Measurements from ENCODE around the gene RNF220. TPM values are rescaled to one million over a fixed set of nuclear protein-coding genes. Genes with fewer than 3 reads are reported as not detected.
A peak's percentile ranks its signal among the peaks of the same experiment; 100 is the strongest.

The RNF220 gene
- total RNA-seq, 2 experiments from 2014 or later = 73.7 to 74.3 TPM

- intact Hi-C loops (cut with micrococcal nuclease) = loop anchor here (5.0 kb wide), 1 partner anchor 103 kb away; no protein-coding TSS in a partner anchor
These were observed 4.7 kb downstream of the RNF220 start for GRCh38 chr1:44409757-44410156.

GRCh38 chr1:44411861-44412260 is 6.8 kb downstream of the RNF220 start:
- ChIA-PET POLR2A (no interaction called here), CTCF (no interaction called here)
- Mint-ChIP-seq H3K4me3 (no peak overlapping the region), H3K36me3 (peaks cover 1% of the 10 kb centered on the region), H3K27ac (no peak overlapping the region), H3K4me1 (ENCODE audit: low read depth) (peaks cover 20% of the 10 kb centered on the region), H3K9me3 (no peaks in the 10 kb centered on the region), H3K27me3 (peaks cover 38% of the 10 kb centered on the region)
- no peak for DNase-seq
- intact Hi-C loops (cut with micrococcal nuclease) = no loop called here

More at GRCh38 chr1:44409757-44410156, 4.7 kb downstream of the RNF220 start:
- Mint-ChIP-seq H3K36me3 (peaks cover 1% of the 10 kb centered on the region), H3K27ac (no peak overlapping the region), H3K9me3 (no peaks in the 10 kb centered on the region), H3K27me3 (peaks cover 35% of the 10 kb centered on the region), H3K4me1 (ENCODE audit: low read depth) (peaks cover 36% of the 10 kb centered on the region), H3K4me3 (no peak overlapping the region)
- ChIA-PET CTCF (interaction anchor here (1.2 kb wide), 1 partner anchor 32 kb away, joined by 3 read pairs; no protein-coding TSS in a partner anchor), POLR2A (interaction anchor here (1.8 kb wide), 1 partner anchor 16 kb away, joined by 3 read pairs; no protein-coding TSS in a partner anchor)
- no peak for DNase-seq

DNA sequence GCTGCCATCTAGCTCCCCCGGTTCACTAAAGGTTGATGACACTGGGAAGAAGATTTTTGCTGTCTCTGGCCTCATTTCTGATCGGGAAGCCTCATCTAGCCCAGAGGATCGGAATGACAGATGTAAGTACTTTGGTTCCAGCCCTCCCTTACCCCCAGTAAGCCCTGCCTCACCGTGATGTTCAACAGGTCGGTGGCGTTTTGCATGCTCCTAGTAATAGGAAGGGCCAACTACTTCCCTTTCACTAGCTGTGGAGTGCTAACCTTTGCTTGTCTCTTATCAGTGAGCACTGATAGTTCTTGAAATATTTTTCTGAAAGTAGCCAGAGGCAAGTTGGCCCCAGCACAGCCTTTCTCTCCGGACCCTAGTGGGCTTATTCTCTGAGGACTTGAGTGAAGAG is 7.5 kb downstream of the RNF220 start:
- intact Hi-C loops (cut with micrococcal nuclease) = no loop called here
- POLR2A ChIA-PET = no interaction called here
- no peaks in the 10 kb centered on the region for H3K9me3 Mint-ChIP-seq
- no peak overlapping the region for H3K4me3 Mint-ChIP-seq
- no peak overlapping the region for H3K27ac Mint-ChIP-seq
- CTCF ChIA-PET = no interaction called here
- peaks cover 43% of the 10 kb centered on the region for H3K27me3 Mint-ChIP-seq
- no peak for DNase-seq
- H3K36me3 Mint-ChIP-seq = peaks cover 1% of the 10 kb centered on the region
- peaks cover 16% of the 10 kb centered on the region for H3K4me1 Mint-ChIP-seq (ENCODE audit: low read depth)

DNA sequence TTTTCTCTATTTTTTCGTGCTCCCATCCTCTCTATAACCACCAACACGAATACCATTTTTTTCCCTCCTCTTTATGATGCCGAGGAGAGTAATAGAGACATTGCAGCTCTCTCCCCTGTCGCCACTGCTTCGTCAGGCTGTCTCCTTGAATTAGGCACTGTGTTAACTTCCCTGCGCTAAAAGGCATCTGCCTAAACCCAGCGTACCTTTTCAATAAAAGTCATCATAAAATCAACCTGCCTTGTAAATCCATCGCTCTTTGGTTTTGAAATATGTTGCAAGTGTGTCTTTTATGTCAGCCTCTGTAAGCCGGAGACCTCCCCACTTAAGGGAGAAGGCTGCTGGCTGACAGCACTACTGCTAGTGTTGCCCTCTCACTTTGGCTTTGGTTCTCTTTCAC is 8.7 kb downstream of the RNF220 start:
- no peak for DNase-seq
- ChIA-PET CTCF (no interaction called here), POLR2A (no interaction called here)
- Mint-ChIP-seq H3K4me1 (ENCODE audit: low read depth) (peaks cover 11% of the 10 kb centered on the region), H3K4me3 (no peak overlapping the region), H3K27me3 (peaks cover 37% of the 10 kb centered on the region), H3K27ac (no peak overlapping the region), H3K36me3 (peaks cover 1% of the 10 kb centered on the region), H3K9me3 (no peaks in the 10 kb centered on the region)
- intact Hi-C loops (cut with micrococcal nuclease) = no loop called here

DNA sequence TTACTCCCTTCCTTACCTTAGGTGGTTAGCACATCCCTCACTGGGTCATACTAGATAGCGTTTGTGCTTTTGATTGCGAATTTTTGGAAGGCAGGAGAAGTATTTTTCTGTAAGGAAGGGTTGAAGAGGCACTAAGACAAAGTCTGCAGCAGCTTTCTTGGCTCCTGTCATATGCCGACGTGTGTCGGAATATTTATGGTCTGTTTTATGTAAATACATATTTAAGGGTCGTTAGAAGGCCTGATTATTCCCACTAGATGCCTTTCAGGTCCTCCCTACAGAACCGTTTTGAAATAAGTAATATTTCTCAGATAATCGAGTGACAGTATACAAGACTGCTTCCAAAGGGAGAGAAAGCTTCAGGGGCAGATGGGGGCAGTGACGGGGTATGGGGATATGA is 10.0 kb downstream of the RNF220 start:
- Mint-ChIP-seq H3K4me3 (no peak overlapping the region), H3K27ac (no peak overlapping the region), H3K27me3 (peaks cover 37% of the 10 kb centered on the region), H3K4me1 (ENCODE audit: low read depth) (peaks cover 4% of the 10 kb centered on the region), H3K9me3 (no peaks in the 10 kb centered on the region), H3K36me3 (no peaks in the 10 kb centered on the region)
- CTCF ChIA-PET = no interaction called here
- POLR2A ChIA-PET = no interaction called here
- no peak for DNase-seq
- intact Hi-C loops (cut with micrococcal nuclease) = no loop called here

DNA sequence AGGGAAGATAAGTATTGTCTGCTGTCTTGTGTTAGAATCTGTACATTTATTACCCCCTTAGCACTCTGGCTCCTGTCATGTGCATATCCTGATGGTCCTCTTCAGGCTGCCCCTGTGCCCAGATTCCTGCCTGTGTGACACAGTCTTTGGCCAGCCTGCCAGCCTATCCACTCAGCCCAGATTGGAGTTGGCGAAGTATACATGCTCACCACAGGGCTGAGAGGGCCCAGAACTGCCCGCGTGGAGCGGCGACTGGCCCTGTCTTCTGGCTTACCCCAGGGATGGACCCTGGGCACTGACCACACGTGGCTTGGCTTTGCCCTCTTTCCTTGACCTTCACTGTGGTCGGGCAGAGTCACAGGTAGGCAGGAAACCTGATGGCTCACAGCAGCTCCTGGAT is 11.4 kb downstream of the RNF220 start:
- POLR2A ChIA-PET = no interaction called here
- Mint-ChIP-seq H3K27me3 (peaks cover 48% of the 10 kb centered on the region), H3K27ac (no peak overlapping the region), H3K4me1 (ENCODE audit: low read depth) (peaks cover 4% of the 10 kb centered on the region), H3K9me3 (no peaks in the 10 kb centered on the region), H3K4me3 (no peak overlapping the region), H3K36me3 (no peaks in the 10 kb centered on the region)
- no peak for DNase-seq
- CTCF ChIA-PET = no interaction called here
- intact Hi-C loops (cut with micrococcal nuclease) = no loop called here

DNA sequence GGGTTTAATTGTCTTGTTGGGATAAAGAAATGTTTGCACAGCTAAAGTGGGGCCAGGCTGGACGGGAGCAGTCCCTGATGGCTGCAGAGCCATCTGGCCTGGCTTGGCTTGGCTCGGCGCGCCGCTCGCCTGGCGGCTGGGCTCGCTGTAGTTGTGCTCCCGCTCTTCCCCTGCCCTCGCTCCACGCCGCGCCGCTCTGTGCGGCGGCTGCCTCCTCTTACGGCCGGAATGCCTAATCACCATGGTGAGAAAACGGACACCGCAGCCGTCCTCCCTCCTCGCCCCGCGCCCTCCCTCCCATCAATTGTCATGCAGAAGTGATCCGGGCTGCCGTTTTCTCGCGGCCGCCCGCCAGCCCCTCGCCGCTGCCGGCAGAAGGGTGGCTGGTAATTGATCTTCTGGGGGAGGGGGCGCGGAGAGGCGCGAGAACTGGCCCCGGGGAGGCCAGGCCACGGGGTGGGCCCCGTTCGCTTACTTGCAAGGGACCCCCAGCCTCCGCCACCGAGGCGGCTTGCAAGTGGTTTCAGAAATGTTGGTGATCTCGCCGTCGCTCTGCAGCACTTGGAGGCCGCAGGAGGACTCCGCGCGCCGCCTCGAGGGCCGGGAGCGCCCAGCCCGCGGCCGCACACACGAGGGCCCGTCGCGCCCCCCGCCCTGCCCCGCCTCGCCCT is 12.4 kb downstream of the RNF220 start:
- Mint-ChIP-seq H3K4me1 (ENCODE audit: low read depth) (peaks cover 4% of the 10 kb centered on the region), H3K27ac (no peak overlapping the region), H3K27me3 (peaks cover 51% of the 10 kb centered on the region), H3K36me3 (no peaks in the 10 kb centered on the region), H3K4me3 (no peak overlapping the region), H3K9me3 (no peaks in the 10 kb centered on the region)
- intact Hi-C loops (cut with micrococcal nuclease) = no loop called here
- ChIA-PET POLR2A (no interaction called here), CTCF (no interaction called here)
- peak; percentile 22 for DNase-seq

DNA sequence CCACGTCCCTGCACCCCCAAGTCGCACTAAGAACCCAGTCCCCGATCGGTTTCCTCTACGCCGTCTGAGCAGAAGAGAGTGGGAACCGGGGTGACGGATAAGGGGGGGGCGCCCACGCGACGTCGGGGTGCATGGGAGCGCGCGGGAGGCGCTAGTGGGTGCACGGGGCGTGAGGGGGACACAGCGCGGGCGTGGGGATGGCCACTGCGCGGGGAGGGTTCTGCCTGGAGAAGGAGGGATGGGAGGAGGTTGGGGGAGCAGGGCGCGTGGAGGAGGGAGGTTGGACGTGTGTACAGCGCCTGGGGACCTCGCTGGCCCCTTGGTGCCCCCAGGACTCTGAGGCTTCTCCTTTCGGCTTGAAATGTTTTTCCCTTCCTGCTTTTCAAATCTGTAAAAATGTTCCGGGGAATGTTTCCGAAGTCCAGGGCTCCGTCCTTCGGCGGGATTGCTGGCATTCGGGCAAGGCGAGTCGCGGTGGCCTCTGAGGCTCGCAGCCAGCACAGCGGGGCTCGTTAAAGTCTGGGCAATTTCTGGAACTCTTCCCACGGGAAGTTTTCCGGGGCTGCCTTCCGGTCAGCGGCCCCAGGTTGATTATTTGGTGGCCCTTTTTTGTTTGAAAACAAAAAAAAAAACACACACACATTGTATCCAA is 13.1 kb downstream of the RNF220 start:
- CTCF ChIA-PET = no interaction called here
- peak overlapping the region; percentile 2 for H3K4me3 Mint-ChIP-seq
- H3K4me1 Mint-ChIP-seq (ENCODE audit: low read depth) = peaks cover 4% of the 10 kb centered on the region
- H3K27me3 Mint-ChIP-seq = peaks cover 57% of the 10 kb centered on the region
- no peaks in the 10 kb centered on the region for H3K36me3 Mint-ChIP-seq
- no peak for DNase-seq
- intact Hi-C loops (cut with micrococcal nuclease) = no loop called here
- H3K9me3 Mint-ChIP-seq = no peaks in the 10 kb centered on the region
- H3K27ac Mint-ChIP-seq = no peak overlapping the region
- POLR2A ChIA-PET = no interaction called here

DNA sequence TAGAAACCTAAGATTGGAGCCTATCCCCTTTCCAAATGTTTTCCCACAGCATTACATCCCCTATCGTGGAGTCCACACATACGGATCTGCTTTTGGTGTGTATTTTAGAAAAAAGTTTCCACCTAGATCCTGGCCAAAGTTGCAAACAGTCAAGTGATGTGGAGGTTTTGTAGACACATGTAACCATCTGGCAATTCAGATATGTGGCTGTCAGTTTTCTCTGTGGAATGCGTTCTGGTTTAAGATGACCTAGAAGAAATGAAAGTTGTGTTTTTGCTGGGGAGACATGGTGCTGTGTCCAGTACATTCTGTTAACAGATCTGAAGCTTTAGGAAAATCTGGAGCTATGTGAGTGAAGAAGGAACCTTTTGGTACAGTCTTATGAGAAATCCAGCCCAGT is 14.8 kb downstream of the RNF220 start:
- POLR2A ChIA-PET = no interaction called here

GRCh38 chr1:44420535-44420934 is 15.5 kb downstream of the RNF220 start:
- H3K9me3 Mint-ChIP-seq = no peaks in the 10 kb centered on the region
- H3K36me3 Mint-ChIP-seq = no peaks in the 10 kb centered on the region
- no peak overlapping the region for H3K4me3 Mint-ChIP-seq
- peaks cover 9% of the 10 kb centered on the region for H3K4me1 Mint-ChIP-seq (ENCODE audit: low read depth)
- H3K27me3 Mint-ChIP-seq = peaks cover 70% of the 10 kb centered on the region
- intact Hi-C loops (cut with micrococcal nuclease) = no loop called here
- H3K27ac Mint-ChIP-seq = no peak overlapping the region
- no peak for DNase-seq
- ChIA-PET CTCF (no interaction called here), POLR2A (no interaction called here)

More for the DNA sequence above, 14.8 kb downstream of the RNF220 start:
- intact Hi-C loops (cut with micrococcal nuclease) = no loop called here
- CTCF ChIA-PET = no interaction called here
- no peaks in the 10 kb centered on the region for H3K9me3 Mint-ChIP-seq
- H3K27ac Mint-ChIP-seq = no peak overlapping the region
- H3K27me3 Mint-ChIP-seq = peaks cover 68% of the 10 kb centered on the region
- H3K4me3 Mint-ChIP-seq = no peak overlapping the region
- peaks cover 9% of the 10 kb centered on the region for H3K4me1 Mint-ChIP-seq (ENCODE audit: low read depth)
- H3K36me3 Mint-ChIP-seq = no peaks in the 10 kb centered on the region
- no peak for DNase-seq

GRCh38 chr1:44421446-44421884 is 16.4 kb downstream of the RNF220 start:
- DNase-seq = no peak
- Mint-ChIP-seq H3K36me3 (no peaks in the 10 kb centered on the region), H3K4me3 (no peak overlapping the region), H3K27ac (no peak overlapping the region), H3K9me3 (no peaks in the 10 kb centered on the region), H3K4me1 (ENCODE audit: low read depth) (peaks cover 9% of the 10 kb centered on the region), H3K27me3 (peaks cover 69% of the 10 kb centered on the region)
- CTCF ChIA-PET = no interaction called here
- POLR2A ChIA-PET = no interaction called here
- intact Hi-C loops (cut with micrococcal nuclease) = no loop called here

DNA sequence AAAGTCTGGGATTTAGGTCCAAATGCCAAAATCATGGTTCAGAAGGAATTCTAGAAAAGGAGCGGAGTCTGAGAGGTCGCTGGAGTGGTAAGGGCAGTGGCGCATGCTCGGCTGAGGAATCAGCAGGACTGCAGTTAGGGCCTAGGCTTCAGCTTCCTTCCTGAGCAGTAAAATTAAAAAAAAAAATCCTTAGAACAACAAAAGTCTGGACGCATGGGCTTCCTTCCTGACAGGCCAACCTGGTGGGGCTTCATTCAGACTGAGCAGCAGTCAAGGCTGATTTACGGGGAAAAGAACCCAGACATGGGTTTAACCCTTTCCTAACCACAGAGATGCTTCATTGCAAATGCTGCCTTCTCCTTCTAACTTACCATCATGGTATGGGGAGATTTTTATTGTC is 17.1 kb downstream of the RNF220 start:
- CTCF ChIA-PET = no interaction called here

More for the DNA sequence above, 17.1 kb downstream of the RNF220 start:
- intact Hi-C loops (cut with micrococcal nuclease) = no loop called here
- POLR2A ChIA-PET = no interaction called here
- H3K27me3 Mint-ChIP-seq = peaks cover 67% of the 10 kb centered on the region
- no peaks in the 10 kb centered on the region for H3K36me3 Mint-ChIP-seq
- H3K9me3 Mint-ChIP-seq = no peaks in the 10 kb centered on the region
- H3K4me1 Mint-ChIP-seq (ENCODE audit: low read depth) = peaks cover 9% of the 10 kb centered on the region
- no peak for DNase-seq
- no peak overlapping the region for H3K27ac Mint-ChIP-seq
- H3K4me3 Mint-ChIP-seq = no peak overlapping the region
